GM10266 (cell line): Measurements from ENCODE around the gene ITGA6.

Source experiments
- DNase-seq: peaks from one replicate; pipeline ENCODE4 v3.0.0; 2012; ENCODE audit errors: extremely low spot score
- CTCF ChIP-seq: IDR thresholded peaks from 2 replicates; pipeline ENCODE4 v1.5.1; 2012; ENCODE audit warnings: mild to moderate bottlenecking, low read depth; ENCODE audit not compliant: control insufficient read depth, insufficient read depth; ENCODE audit errors: missing control alignments

ITGA6 gene

GRCh38 chr2:172510088-172510487 lies 82.7 kb downstream of the ITGA6 start:
- TF ChIP-seq CTCF = no peak
- no peak for DNase-seq

- TF ChIP-seq CTCF = no peak
- DNase-seq = no peak
These were observed 83.2 kb downstream of the ITGA6 start for GRCh38 chr2:172510548-172510947.

- no peak for TF ChIP-seq CTCF
- DNase-seq = no peak
These were observed 85.6 kb downstream of the ITGA6 start for GRCh38 chr2:172512810-172513523.

GRCh38 chr2:172513524-172513900 lies 86.1 kb downstream of the ITGA6 start:
- TF ChIP-seq CTCF = no peak
- no peak for DNase-seq

GRCh38 chr2:172513935-172514586 lies 86.7 kb downstream of the ITGA6 start:
- no peak for TF ChIP-seq CTCF
- DNase-seq = no peak

- no peak for TF ChIP-seq CTCF
- no peak for DNase-seq
These were observed 88.9 kb downstream of the ITGA6 start for GRCh38 chr2:172516299-172516698.

GRCh38 chr2:172518995-172519394 lies 91.6 kb downstream of the ITGA6 start:
- no peak for DNase-seq
- no peak for TF ChIP-seq CTCF
